ENCODE results near the gene TMEM203.

- TF ChIP-seq CTCF (IDR thresholded peaks at IDR 0.05) (no peak), EP300 (IDR thresholded peaks at IDR 0.05) (no peak), POLR2A (IDR thresholded peaks at IDR 0.05) (no peak)
Observed at GRCh38 chr9:137188086-137188489, 17.4 kb downstream of the TMEM203 start.

Measured in tibial nerve (tissue), 4 donors.